WTC11 (cell line): ENCODE results near the gene PC. TPM values are rescaled to one million over a fixed set of nuclear protein-coding genes. Genes with fewer than 3 reads are reported as not detected.
A peak's percentile ranks its signal among the peaks of the same experiment; 100 is the strongest.

Experiments
- ATAC-seq: fragments of 200-7000 bp; cut with Tn5 transposase; 2 replicates; pipeline ENCODE4 v1.10.0; 2021; ENCODE audit warnings: mild to moderate bottlenecking, moderate library complexity
- CTCF ChIA-PET: fragments of 300-600 bp; sonication (Branson Sonifier 250); formaldehyde crosslinking; loops from one replicate; lab custom pipeline; 2021; ENCODE audit warnings: antibody characterized with exemption; lab: Charles Lee
- POLR2A ChIA-PET: fragments of 350-600 bp; sonication (Branson Sonifier 250); formaldehyde crosslinking; loops from one replicate; lab custom pipeline; 2021; ENCODE audit warnings: antibody characterized with exemption; lab: Charles Lee
- DNase-seq: peaks from one replicate; pipeline ENCODE4 v3.0.0; 2021; ENCODE audit warnings: low spot score
- H3K27ac Mint-ChIP-seq: 2 replicates; pipeline ENCODE4 v1.8.0; 2021; ENCODE audit warnings: mixed read lengths
- H3K27me3 Mint-ChIP-seq: 2 replicates; pipeline ENCODE4 v1.8.0; 2021; ENCODE audit warnings: low read depth, mild to moderate bottlenecking, moderate library complexity, mixed read lengths
- H3K36me3 Mint-ChIP-seq: 2 replicates; pipeline ENCODE4 v1.8.0; 2021; ENCODE audit warnings: mixed read lengths
- H3K4me1 Mint-ChIP-seq: 2 replicates; pipeline ENCODE4 v1.8.0; 2022; ENCODE audit warnings: mixed read lengths
- H3K4me3 Mint-ChIP-seq: 2 replicates; pipeline ENCODE4 v1.8.0; 2021; ENCODE audit warnings: mild to moderate bottlenecking, moderate library complexity, mixed read lengths
- H3K9me3 Mint-ChIP-seq: 2 replicates; pipeline ENCODE4 v1.8.0; 2021; ENCODE audit warnings: mixed read lengths
- ATF3 ChIP-seq: sonication (generic); formaldehyde crosslinking; conservative IDR thresholded peaks from 2 replicates; pipeline ENCODE4 v1.8.1; 2022; ENCODE audit warnings: mild to moderate bottlenecking, missing genetic modification reagents
- CDX4 ChIP-seq: fragments of 250-450 bp; sonication (Bioruptor Pico); IDR thresholded peaks from 2 replicates; pipeline ENCODE4 v1.9.0; 2021; ENCODE audit warnings: moderate library complexity, mild to moderate bottlenecking, inconsistent platforms, borderline replicate concordance
- CTCF ChIP-seq: fragments of 200-600 bp; IDR thresholded peaks from 2 replicates; pipeline ENCODE4 v1.8.0; 2022; ENCODE audit warnings: antibody characterized with exemption
- E2F4 ChIP-seq: sonication (generic); formaldehyde crosslinking; IDR thresholded peaks from 2 replicates; pipeline ENCODE4 v1.8.1; 2022; ENCODE audit warnings: low read depth, mild to moderate bottlenecking, moderate library complexity, missing genetic modification reagents, borderline replicate concordance
- E2F5 ChIP-seq: sonication (generic); formaldehyde crosslinking; IDR thresholded peaks from 2 replicates; pipeline ENCODE4 v1.8.1; 2022; ENCODE audit warnings: mild to moderate bottlenecking, moderate library complexity, missing genetic modification reagents
- FOXJ3 ChIP-seq: sonication (generic); formaldehyde crosslinking; IDR thresholded peaks from 2 replicates; pipeline ENCODE4 v1.9.0; 2021; ENCODE audit warnings: missing genetic modification reagents, mild to moderate bottlenecking, borderline replicate concordance
- GRHL2 ChIP-seq: fragments of 250-450 bp; sonication (Bioruptor Pico); IDR thresholded peaks from 2 replicates; pipeline ENCODE4 v1.8.0; 2022; ENCODE audit warnings: mild to moderate bottlenecking, moderate library complexity; ENCODE audit not compliant: insufficient replicate concordance, severe bottlenecking
- GTF2I ChIP-seq: fragments of 250-450 bp; sonication (Bioruptor Pico); conservative IDR thresholded peaks from 2 replicates; pipeline ENCODE4 v1.4.0; 2021; ENCODE audit warnings: mild to moderate bottlenecking
- HMGA2 ChIP-seq: fragments of 250-450 bp; sonication (Bioruptor Pico); IDR thresholded peaks from 2 replicates; pipeline ENCODE4 v1.4.0; 2021; ENCODE audit warnings: mild to moderate bottlenecking, moderate library complexity
- IRF1 ChIP-seq: sonication (generic); formaldehyde crosslinking; IDR thresholded peaks from 2 replicates; pipeline ENCODE4 v1.8.0; 2023; ENCODE audit warnings: missing genetic modification reagents
- JUN ChIP-seq: sonication (generic); formaldehyde crosslinking; IDR thresholded peaks from 2 replicates; pipeline ENCODE4 v1.8.0; 2023; ENCODE audit warnings: mild to moderate bottlenecking, missing genetic modification reagents
- MXD4 ChIP-seq: fragments of 250-450 bp; sonication (Bioruptor Pico); IDR thresholded peaks from 2 replicates; pipeline ENCODE4 v1.8.0; 2021; ENCODE audit warnings: mild to moderate bottlenecking, moderate library complexity, borderline replicate concordance
- NFATC4 ChIP-seq: fragments of 250-450 bp; sonication (Bioruptor Pico); IDR thresholded peaks from 2 replicates; pipeline ENCODE4 v1.9.0; 2021; ENCODE audit warnings: mild to moderate bottlenecking
- NR3C1 ChIP-seq: sonication (generic); formaldehyde crosslinking; conservative IDR thresholded peaks from 2 replicates; pipeline ENCODE4 v1.8.1; 2023; ENCODE audit warnings: low read depth, mild to moderate bottlenecking, missing genetic modification reagents
- TP53 ChIP-seq: sonication (generic); formaldehyde crosslinking; IDR thresholded peaks from 2 replicates; pipeline ENCODE4 v1.8.1; 2023; ENCODE audit warnings: mild to moderate bottlenecking, missing genetic modification reagents
- ZMAT4 ChIP-seq: fragments of 250-450 bp; sonication (Bioruptor Pico); IDR thresholded peaks from 2 replicates; pipeline ENCODE4 v1.9.0; 2021; ENCODE audit warnings: mild to moderate bottlenecking
- ZNF263 ChIP-seq: sonication (generic); formaldehyde crosslinking; IDR thresholded peaks from 2 replicates; pipeline ENCODE4 v1.8.1; 2022; ENCODE audit warnings: low read depth, mild to moderate bottlenecking, moderate library complexity, missing genetic modification reagents
- ZNF416 ChIP-seq: fragments of 250-450 bp; sonication (Bioruptor Pico); IDR thresholded peaks from 2 replicates; pipeline ENCODE4 v1.9.0; 2021; ENCODE audit warnings: mild to moderate bottlenecking, inconsistent platforms
- ZSCAN18 ChIP-seq: fragments of 250-450 bp; sonication (Bioruptor Pico); IDR thresholded peaks from 2 replicates; pipeline ENCODE4 v2.1.2; 2022; ENCODE audit warnings: mild to moderate bottlenecking, moderate library complexity
- total RNA-seq: library from RNA; stranded (reverse); gene quantifications from 3 replicates; pipeline ENCODE4 v1.2.3, GENCODE V29; 2021

Gene PC
- total RNA-seq, 1 experiment from 2014 or later = 27.2 TPM

GRCh38 chr11:66882561-66883015 is 75.6 kb downstream of the PC start:
- no peak for ATAC-seq
- peak overlapping the region; percentile 91 for H3K27ac Mint-ChIP-seq
- no peaks in the 10 kb centered on the region for H3K36me3 Mint-ChIP-seq
- DNase-seq = no peak
- peaks cover 41% of the 10 kb centered on the region for H3K4me1 Mint-ChIP-seq
- H3K4me3 Mint-ChIP-seq = no peak overlapping the region
- ChIA-PET POLR2A (no interaction called here), CTCF (interaction anchor here (0.6 to 4.0 kb wide), 27 partner anchors 9 to 204 kb away, joined by 3 to 39 read pairs (median 6); partner anchors contain the start of genes C11orf86, PC, RBM4B and RCE1)
- TF ChIP-seq E2F5 (CRISPR knock-in tag) (no peak), ZNF416 (CRISPR knock-in tag) (no peak), NR3C1 (CRISPR knock-in tag) (0 out of 2 replicates have a peak, but pooled peaks have one; percentile 25), TP53 (no peak), IRF1 (CRISPR knock-in tag) (no peak), CTCF (no peak)
- H3K27me3 Mint-ChIP-seq = no peaks in the 10 kb centered on the region
- no peaks in the 10 kb centered on the region for H3K9me3 Mint-ChIP-seq

GRCh38 chr11:66881927-66882452 is 76.2 kb downstream of the PC start:
- Mint-ChIP-seq H3K9me3 (no peaks in the 10 kb centered on the region), H3K27ac (peak overlapping the region; percentile 83), H3K4me1 (peaks cover 41% of the 10 kb centered on the region), H3K4me3 (no peak overlapping the region), H3K27me3 (no peaks in the 10 kb centered on the region), H3K36me3 (no peaks in the 10 kb centered on the region)
- ATAC-seq (no peak), DNase-seq (no peak)
- POLR2A ChIA-PET = no interaction called here
- CTCF ChIA-PET = interaction anchor here (0.6 to 4.0 kb wide), 25 partner anchors 10 to 189 kb away, joined by 3 to 39 read pairs (median 7); partner anchors contain the start of genes C11orf86, PC and RCE1
- TF ChIP-seq TP53 (no peak), ZMAT4 (CRISPR knock-in tag) (no peak), E2F4 (CRISPR knock-in tag) (no peak), GTF2I (CRISPR knock-in tag) (no peak)

- Mint-ChIP-seq H3K4me3 (no peak overlapping the region), H3K27me3 (no peaks in the 10 kb centered on the region), H3K27ac (peak overlapping the region; percentile 83), H3K9me3 (no peaks in the 10 kb centered on the region), H3K36me3 (no peaks in the 10 kb centered on the region), H3K4me1 (peaks cover 43% of the 10 kb centered on the region)
- ChIA-PET POLR2A (interaction anchor here (0.6 kb wide), 1 partner anchor 30 kb away, joined by 3 read pairs; no protein-coding TSS in a partner anchor), CTCF (interaction anchor here (0.7 to 4.0 kb wide), 21 partner anchors 9 to 189 kb away, joined by 3 to 39 read pairs (median 14); partner anchors contain the start of genes C11orf86, PC and RCE1)
- ATAC-seq (no peak), DNase-seq (no peak)
- no peak for TF ChIP-seq JUN (CRISPR knock-in tag)
- TF ChIP-seq IRF1 (CRISPR knock-in tag) = no peak
- TF ChIP-seq ZNF263 = no peak
- TF ChIP-seq NFATC4 (CRISPR knock-in tag) = no peak
- no peak for TF ChIP-seq CDX4 (CRISPR knock-in tag)
- no peak for TF ChIP-seq GRHL2 (CRISPR knock-in tag)
- no peak for TF ChIP-seq FOXJ3 (CRISPR knock-in tag)
- TF ChIP-seq ATF3 (CRISPR knock-in tag) = no peak
- no peak for TF ChIP-seq ZNF416 (CRISPR knock-in tag)
- no peak for TF ChIP-seq TP53
- TF ChIP-seq MXD4 (CRISPR knock-in tag) = no peak
- no peak for TF ChIP-seq HMGA2 (CRISPR knock-in tag)
- TF ChIP-seq ZSCAN18 (CRISPR knock-in tag) = no peak
These were observed 76.7 kb downstream of the PC start for GRCh38 chr11:66881451-66881835.
